Neural progenitor cell (in vitro differentiated cells): ENCODE results near the gene COG7.

Source experiments
- EZH2 ChIP-seq: fragments of 200-600 bp; sonication (generic); IDR thresholded peaks from 2 replicates; pipeline ENCODE4 v1.6.1; 2017; ENCODE audit warnings: antibody characterized with exemption, mild to moderate bottlenecking, moderate library complexity
- EZH2phosphoT487 ChIP-seq: fragments of 200-600 bp; sonication (generic); IDR thresholded peaks from 2 replicates; pipeline ENCODE4 v1.6.1; 2017; ENCODE audit warnings: antibody characterized with exemption
- TF ChIP-seq, protein P1 (sequence below): fragments of 200-600 bp; sonication (generic); IDR thresholded peaks from 2 replicates; pipeline ENCODE4 v1.5.1; 2017; ENCODE audit warnings: antibody characterized with exemption, mild to moderate bottlenecking

DNA sequence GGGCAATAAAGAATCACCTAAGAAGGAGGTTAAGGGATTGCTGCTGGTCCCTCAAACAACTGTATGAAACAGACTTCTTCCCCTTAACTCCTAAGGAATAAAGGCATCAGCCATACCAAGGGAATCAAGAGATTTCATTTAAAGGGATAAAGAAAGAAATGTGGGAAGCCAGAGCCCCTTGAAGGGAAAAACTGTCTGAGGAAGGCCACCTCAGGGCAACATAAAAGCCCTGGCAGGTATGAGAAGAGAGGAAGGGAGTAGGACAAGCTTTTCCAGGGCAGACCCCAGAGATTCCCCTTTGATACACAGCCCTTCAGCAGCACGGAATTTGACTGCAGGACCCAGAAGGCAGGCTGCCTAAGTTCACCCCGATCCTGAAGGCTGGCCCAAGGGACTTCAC, 43.5 kb downstream of the COG7 start:
- TF ChIP-seq, protein P1, sequence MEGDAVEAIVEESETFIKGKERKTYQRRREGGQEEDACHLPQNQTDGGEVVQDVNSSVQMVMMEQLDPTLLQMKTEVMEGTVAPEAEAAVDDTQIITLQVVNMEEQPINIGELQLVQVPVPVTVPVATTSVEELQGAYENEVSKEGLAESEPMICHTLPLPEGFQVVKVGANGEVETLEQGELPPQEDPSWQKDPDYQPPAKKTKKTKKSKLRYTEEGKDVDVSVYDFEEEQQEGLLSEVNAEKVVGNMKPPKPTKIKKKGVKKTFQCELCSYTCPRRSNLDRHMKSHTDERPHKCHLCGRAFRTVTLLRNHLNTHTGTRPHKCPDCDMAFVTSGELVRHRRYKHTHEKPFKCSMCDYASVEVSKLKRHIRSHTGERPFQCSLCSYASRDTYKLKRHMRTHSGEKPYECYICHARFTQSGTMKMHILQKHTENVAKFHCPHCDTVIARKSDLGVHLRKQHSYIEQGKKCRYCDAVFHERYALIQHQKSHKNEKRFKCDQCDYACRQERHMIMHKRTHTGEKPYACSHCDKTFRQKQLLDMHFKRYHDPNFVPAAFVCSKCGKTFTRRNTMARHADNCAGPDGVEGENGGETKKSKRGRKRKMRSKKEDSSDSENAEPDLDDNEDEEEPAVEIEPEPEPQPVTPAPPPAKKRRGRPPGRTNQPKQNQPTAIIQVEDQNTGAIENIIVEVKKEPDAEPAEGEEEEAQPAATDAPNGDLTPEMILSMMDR: no peak
- TF ChIP-seq EZH2phosphoT487: no peak
- no peak for TF ChIP-seq EZH2
